Retina (tissue), 1 donor: ENCODE data around the gene FIBP.
"Not testable (repeated sequence)": the region's sequence is repeated elsewhere in the genome, so short reads cannot be mapped to it uniquely, and the experiment has no call there.

Experiments
- DNase-seq: peaks from one replicate; pipeline ENCODE4 v3.0.0-alpha.2; 2016

FIBP gene

GRCh38 chr11:65912845-65913244 lies 24.6 kb upstream of the FIBP start:
- no peak for DNase-seq

- DNase-seq = no peak
These were observed 23.7 kb upstream of the FIBP start for GRCh38 chr11:65911682-65912568.

GRCh38 chr11:65907878-65908277 lies 19.6 kb upstream of the FIBP start:
- DNase-seq = no peak

- no peak for DNase-seq
These were observed 18.3 kb upstream of the FIBP start for GRCh38 chr11:65906602-65907001.

- no peak for DNase-seq
These were observed 15.4 kb upstream of the FIBP start for GRCh38 chr11:65903715-65904114.

GRCh38 chr11:65903068-65903481 lies 14.8 kb upstream of the FIBP start:
- no peak for DNase-seq

- no peak for DNase-seq
These were observed 12.6 kb upstream of the FIBP start for GRCh38 chr11:65900899-65901180.

GRCh38 chr11:65900125-65900898 lies 12.0 kb upstream of the FIBP start, which contains the start of gene FOSL1:
Gene FOSL1, minus strand, starts transcription at chr11:65900388. Its CDS starts 49 bp downstream, at chr11:65900339.
- peak; percentile 64 for DNase-seq

- peak; percentile 60 for DNase-seq
These were observed 11.3 kb upstream of the FIBP start for GRCh38 chr11:65899356-65900124.

GRCh38 chr11:65898656-65899355 lies 10.5 kb upstream of the FIBP start:
- no peak for DNase-seq

- no peak for DNase-seq
These were observed 8.8 kb upstream of the FIBP start for GRCh38 chr11:65897020-65897471.

GRCh38 chr11:65896034-65896999 lies 8.0 kb upstream of the FIBP start:
- DNase-seq = no peak

- DNase-seq = no peak
These were observed 7.3 kb upstream of the FIBP start for GRCh38 chr11:65895482-65895981.

GRCh38 chr11:65894034-65894591 lies 5.8 kb upstream of the FIBP start:
- no peak for DNase-seq

GRCh38 chr11:65892661-65893317 lies 4.5 kb upstream of the FIBP start:
- no peak for DNase-seq

- not testable (repeated sequence) for DNase-seq
These were observed 3.9 kb upstream of the FIBP start for GRCh38 chr11:65892137-65892540.

GRCh38 chr11:65891219-65892136 lies 3.2 kb upstream of the FIBP start:
- peak; percentile 29 for DNase-seq

- peak; percentile 96 for DNase-seq
These were observed 2.3 kb upstream of the FIBP start, which contains the start of gene CCDC85B for GRCh38 chr11:65890324-65891218. Gene CCDC85B, plus strand, starts transcription at chr11:65890673. Its CDS starts 111 bp downstream, at chr11:65890784.
